NOMO-1 treated with dmso at 0.1 percent for 144 hours (cell line): ENCODE results near the gene METTL24.
A peak's percentile ranks its signal among the peaks of the same experiment; 100 is the strongest.

Experiments
- DNase-seq: peaks from one replicate; lab custom pipeline; 2025; ENCODE audit not compliant: unreplicated experiment; lab: John Stamatoyannopoulos, UW

The METTL24 gene

DNA sequence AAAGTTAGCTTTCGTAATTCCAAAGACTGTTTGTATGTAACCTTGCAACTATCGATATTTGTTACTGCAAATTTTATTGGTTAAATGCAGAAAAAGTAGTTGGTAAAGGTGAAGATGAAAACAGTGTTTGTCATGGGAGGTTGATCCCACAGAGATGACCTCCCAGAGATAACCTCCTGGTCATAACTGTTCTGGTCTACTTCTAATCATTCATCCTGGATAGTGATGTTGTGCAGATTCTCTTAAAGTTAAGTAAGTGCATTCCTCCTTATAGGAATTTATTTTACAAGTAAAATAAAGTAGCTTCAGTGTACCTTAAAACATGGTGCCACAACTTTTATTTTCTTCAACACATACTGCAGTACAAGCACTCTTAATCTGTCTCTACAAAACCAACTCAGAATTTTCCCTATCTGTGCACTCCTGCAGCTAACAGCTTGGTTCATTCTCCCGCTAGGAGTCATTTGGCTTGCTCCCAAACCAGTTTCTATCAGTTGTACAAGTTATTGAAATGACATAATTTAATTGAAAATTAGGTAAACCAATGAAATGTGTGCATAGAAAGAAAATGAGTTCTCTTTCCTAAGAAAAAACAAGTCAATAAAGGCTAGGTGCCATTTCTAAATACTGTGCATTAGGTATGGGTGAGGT, 19.2 kb downstream of the METTL24 start:
- no peak for DNase-seq

DNA sequence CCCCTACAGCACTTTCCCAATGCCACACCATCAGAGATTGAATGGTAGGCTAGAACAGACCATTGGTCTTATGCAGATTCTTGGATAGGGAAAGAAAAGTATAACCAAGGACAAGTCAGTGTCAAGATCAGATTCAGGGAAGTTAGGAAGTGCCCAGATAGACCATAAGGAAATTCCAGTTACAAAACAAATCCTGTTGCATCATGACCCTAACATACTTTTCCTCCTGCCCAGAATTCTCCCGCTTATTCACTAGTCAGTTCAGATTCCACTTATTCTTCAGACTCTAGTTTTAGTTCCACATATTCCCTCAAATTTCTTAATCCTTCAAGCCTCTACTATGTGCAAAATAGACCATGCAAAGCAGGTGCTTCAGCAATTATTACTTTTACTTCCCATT, 20.7 kb downstream of the METTL24 start:
- no peak for DNase-seq

DNA sequence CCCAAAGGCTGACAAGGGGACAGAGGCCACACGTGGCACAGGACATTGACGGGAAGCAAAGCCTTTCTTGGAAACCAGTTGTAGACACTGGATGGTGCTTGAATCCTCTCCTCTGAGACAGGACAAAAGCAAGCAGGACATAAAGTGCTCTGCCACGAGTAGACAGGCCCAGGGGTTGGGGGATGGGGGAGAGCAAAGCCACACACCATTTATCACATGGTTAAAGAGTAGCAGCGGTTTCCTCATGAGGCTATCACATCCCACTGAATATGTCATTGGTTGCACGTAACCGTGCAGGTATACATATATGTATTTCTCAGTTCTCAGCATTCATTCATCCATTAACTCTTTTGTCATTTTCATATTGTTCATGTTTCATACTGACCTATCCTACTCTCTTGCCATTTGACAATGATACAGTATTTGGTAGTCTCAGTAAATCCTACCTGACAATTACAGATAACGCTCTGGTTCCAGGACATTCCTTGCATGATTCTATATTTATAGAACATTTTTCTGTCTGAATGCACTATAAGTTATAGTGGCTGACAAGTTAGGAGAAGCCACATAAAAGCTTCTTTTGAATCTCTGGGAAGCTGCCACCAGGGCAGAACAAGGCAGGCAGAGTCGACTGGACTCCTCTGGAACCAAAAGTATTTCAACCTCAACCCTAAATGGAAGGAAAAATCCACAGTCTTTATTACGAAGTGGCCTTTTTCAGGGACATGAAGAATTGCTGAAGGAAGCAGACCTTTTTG, 23.5 kb downstream of the METTL24 start:
- DNase-seq: no peak

DNA sequence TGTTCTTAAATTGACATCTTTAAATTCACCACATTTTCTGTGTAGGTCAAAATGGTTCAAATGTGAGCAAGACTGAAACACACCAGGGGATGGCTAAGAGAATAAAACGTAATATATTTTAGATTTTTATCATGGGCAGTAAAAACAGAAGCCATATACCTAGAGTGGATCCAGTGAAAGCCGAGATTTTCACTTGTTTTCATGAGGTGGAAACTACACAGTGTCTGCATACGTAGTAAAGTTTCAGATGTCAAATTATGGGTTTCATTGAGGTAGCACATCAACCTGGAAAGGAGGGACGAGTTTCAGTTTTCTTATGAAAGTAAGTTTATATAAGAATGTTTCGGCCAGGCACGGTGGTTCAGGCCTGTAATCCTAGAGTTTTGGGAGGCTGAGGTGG, 25.9 kb downstream of the METTL24 start:
- no peak for DNase-seq

DNA sequence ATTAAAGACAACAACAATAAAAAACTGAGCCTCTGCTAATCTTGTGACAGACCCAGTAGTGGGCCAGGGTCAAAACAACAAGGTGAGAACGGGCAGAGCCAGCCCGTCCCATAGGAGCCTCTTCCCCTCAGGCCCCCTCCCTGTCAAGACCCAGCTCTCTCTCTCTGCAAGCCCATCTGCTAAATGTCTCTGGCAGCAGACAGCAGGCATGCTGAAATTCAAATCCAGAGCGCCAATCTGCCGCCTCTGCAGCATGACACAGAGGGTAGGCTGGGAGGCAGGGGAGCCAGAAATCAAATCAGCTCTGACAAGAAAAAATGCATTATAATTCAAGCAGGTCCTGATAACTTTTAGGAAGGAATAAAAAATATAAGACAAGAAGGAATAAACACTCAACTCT, 26.3 kb downstream of the METTL24 start:
- no peak for DNase-seq

DNA sequence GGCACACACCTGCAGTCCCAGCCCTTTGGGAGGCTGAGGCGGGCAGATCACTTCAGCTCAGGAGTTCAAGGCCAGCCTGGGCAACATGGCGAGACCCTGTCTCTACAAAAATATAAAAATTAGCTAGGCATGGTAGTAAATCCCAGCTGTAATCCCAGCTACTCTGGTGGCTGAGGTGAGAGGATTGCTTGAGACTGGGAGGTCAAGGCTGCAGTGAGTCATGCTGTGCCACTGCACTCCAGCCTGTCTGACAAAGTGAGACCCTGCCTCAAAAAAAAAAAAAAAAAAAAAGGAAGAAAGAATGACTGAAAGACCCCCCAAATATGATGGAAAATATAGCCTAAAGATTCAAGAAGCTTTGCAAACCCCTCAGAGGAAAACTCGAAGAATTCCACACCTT, 26.8 kb downstream of the METTL24 start:
- DNase-seq: no peak

DNA sequence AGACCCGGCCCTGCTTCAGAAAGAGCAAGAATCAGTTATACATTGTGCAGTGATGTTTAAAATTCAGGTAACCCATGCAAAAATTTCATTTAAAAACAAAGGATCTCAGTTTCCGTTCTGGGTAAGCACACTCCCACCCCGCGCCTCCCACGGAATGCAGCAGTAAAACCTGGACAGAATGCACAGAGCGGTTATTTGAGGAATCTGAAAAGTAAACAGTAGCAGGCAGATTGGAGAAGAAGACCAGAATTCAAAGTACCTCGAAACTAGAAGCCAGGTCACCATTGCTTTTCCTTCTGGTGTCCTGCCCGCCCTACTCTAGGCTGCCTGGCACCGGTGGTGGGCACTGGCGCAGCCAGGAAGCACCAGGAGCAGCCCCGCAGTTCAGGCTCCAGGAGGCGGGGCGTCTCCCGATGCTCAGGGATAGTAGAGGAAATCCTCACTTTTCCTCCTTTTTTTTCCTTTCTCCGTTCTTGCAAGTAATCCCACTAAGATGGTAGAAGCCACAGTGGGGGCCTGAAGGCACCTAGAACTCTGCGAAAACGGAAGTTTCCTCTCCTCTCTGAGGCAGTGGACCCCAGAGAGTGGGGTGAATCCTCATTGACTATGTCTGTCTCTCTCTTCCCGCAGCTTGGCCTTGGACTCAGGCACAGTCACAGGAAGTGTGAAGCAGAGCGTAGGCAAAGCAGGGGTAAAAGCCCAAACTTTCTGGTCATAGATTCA, 28.3 kb downstream of the METTL24 start:
- DNase-seq: no peak

DNA sequence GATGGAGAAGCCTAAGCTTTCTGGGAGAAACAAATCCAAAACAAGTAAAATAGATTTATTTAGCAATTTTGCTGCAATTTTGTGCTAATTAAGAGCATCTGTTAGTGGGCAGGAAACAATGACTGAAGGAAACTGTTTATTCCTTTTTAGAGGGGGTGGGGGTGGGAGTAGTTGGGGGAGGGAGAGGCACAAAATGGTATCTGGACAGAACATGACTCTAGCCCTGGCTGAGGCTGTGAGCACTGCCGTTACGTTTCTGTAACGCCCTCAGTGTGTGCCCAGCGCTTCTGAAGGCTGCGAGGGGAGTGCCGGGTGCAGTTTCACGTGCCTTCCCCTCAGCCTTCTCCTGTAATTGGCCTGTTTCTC, 28.8 kb downstream of the METTL24 start:
- DNase-seq: no peak

DNA sequence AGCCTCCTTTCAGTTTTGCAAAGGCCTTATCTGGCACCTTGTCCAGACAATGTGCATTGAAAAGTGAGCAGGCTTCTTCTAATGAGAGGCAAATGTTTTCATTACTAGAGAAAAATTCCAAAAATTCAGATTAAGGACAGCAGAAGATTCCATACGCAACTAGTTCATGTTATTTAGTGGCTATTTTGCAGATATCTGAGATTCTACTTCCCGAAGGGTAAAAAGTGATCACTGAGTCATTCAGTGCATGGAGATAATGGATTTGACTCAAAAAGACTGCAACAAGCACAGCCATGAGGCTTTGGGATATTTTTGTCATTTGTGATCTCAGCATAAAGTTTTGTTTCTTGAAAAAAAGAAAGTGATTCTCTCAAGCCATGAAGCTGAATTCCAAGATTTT, 29.9 kb downstream of the METTL24 start:
- DNase-seq: no peak

DNA sequence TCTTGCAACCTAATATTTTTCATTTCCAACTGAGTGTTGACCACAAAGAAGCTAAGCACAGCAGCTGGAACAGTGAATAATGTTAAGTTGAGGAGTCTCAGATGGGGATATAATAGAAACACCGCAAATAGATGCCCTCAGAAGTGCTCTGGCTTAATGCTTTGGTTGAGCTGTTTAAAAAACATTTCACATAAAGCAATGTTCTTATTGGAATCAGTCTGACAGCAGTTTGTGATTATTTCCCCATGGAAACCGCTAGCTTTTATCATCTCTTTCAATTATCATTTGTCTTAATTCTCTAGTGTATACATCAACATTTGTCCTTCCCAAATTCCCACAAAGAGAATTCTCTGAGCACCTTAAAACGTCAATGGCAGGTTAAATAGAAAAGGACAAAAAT, 30.8 kb downstream of the METTL24 start:
- no peak for DNase-seq

DNA sequence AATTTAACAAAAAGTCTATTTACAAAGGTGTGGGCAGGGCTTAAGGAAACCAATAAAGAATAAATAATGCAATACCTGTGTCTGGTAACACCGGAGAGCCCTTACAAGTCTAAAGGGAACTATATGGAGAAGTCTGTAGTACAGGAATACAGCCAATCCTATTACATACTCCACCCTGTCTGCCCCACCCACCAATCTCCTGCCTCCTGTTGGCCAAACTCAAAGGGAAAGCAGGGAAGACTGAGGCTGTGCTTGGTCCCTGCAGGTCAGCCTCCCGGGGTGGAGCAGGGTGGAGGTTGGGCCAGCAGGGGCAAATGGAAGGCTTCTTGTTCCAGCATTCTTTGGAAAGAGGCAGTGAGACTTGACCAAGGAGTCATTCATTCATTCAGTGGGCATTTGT, 31.5 kb downstream of the METTL24 start:
- DNase-seq: no peak

DNA sequence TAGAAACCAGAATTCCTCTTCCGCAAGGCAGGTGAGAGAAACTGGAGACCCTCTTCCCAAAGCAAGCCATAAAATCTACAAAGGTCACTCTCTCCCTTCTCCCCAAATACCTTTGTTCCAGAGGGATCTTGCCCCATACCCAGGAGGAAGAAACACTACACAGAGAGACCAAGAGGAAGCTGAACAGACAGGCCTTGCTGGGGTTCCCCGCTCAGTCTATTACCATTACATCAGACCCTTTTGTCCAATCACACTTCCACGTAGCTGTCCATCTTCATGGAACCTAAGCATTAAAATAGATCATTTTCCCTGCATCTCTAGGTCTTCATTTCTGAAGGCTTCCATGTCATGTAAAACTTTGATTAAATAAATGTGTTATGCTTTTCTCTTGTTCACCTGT, 32.1 kb downstream of the METTL24 start:
- no peak for DNase-seq

DNA sequence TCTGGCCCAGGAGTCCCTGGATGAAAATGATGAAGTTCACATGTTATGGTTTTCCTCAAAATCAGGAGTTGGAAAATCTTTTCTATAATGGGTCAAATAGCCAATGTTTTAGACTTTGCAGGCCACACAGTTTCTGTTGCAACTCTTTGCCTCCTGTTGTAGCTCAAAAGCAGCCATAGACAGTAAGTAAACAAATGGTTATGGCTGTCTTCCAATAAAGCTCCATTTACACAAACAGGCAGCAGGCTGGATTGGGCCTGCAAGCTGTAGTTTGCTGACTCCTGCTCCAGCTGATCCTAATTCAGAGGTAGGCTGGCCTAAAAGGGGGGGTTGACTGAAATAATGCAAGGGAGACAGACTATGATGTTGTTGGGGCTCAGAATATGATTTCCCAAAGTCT, 33.0 kb downstream of the METTL24 start:
- no peak for DNase-seq

DNA sequence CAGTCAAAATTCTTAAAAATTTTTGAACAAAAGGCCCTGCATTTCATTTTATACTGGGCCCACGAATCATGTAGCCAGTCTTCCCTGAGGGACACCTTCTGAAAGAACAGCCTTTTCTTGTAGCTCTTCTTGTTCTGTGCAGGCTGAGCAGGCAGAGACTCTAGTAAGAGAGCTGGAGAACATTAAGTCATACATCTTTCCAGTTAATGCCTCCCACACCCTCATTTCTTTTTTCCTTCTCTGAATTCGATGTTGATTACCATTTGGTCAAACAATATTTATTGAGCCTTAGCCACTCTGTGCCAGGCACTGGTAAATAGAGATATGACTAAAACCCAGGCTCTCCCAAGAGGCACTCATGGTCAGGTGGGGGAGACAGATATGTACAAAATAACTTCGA, 33.6 kb downstream of the METTL24 start:
- no peak for DNase-seq

DNA sequence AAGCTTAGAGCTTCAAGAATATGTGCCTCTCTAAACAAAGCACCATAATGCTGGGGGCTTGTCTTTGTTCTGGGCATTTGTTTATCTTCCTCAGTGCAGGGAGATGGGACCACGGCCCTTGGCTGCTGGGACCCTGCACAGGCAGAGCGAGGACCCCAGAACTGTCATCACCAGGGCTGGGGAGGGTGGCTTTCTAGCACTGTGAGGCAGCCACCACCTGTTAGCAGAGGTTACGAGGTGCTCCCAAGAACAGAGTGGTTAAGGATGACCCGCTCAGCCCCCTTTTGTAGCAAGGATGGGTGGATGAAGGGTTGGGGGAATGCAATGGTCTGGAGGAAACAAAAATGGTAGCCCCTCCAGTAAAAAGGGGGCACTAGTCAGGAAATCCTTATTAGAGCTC, 34.9 kb downstream of the METTL24 start:
- no peak for DNase-seq

DNA sequence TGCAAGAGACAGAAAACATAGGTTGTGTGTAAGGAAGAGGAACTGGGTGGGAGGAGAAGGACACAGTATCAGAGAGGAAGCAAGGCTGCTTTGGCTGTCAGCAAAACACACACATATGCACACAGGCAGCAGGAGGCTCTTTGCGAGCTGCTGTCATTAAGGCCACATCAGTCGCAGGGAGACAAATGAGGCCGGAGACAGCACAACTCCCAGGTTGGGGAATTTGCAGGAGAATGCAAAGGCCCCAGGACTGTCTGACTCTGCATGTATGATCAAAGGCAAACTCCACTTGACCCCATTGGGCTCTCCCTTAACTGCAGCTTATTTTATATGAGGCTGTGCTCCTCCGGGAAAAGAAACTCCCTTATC, 35.3 kb downstream of the METTL24 start:
- peak; percentile 38 for DNase-seq

DNA sequence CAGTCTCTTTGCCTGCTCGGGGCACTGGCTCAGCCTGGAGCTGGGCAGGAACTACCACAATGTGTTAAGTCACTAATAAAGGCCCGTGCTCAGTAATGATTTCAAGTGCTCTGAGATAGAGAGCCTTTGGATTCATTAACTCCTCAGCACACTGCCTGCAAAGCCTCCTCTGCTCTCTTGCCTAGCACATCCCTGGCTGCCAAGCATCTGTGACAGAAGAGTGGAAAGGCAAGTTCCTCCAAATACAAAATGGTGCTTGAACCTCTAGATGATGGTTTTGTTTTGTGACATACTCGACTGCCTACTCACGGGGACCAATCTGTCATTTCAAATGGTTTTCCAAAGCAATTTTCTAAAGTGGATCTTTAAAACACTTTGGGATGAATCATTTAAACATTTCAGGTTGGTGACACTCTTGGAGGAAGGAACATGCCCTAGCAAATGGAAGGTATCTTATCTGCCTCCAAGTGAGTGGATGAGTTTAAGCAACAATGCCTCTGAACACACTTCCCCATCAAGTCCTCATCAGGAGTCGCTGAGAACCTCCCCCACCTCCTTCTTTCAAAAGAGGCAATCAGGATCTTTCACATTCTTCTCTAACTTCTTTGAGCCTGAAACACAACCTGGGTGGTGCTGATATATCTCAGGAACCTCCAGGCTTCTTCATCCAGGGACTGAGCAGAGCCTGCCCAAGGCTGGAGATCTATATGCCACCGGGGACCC, 35.8 kb downstream of the METTL24 start:
- peak; percentile 36 for DNase-seq

DNA sequence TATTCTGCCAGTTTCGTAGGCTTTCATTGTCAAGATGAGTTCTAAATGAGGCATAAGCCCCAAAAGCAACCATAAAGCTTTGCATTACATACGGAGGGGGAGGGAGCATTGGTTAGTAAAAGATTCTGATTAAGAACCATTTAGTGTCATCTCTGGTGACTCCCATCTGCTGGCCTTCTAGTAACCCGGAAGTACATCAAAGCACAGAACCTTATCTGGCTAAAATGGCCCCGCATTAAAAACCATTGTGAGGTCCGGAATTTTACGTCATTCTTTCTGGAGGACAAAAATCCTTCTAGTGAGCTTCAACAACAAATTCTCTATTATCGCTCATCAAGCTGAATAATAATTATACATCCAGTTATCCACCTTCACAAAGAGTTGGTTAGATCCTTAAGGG, 37.8 kb downstream of the METTL24 start:
- no peak for DNase-seq

DNA sequence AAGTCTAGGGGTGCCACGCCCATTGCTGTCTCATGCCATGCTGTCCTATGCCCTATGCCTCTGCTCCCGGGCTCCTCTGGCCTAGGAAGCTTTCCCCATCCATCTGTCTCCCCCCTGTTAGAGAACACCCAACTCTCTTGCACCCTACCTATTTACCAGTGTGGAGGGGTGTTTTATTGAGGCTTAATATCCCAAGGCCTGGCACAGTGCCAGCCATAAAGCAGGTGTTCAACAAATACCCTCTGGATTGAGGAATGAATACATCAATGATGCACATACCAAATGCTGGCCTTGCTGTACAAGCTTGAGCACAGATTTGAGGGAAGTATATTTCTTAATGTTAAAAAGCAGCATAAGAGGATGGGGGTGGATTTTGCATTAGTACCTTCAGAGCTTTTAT, 38.3 kb downstream of the METTL24 start:
- DNase-seq: no peak

DNA sequence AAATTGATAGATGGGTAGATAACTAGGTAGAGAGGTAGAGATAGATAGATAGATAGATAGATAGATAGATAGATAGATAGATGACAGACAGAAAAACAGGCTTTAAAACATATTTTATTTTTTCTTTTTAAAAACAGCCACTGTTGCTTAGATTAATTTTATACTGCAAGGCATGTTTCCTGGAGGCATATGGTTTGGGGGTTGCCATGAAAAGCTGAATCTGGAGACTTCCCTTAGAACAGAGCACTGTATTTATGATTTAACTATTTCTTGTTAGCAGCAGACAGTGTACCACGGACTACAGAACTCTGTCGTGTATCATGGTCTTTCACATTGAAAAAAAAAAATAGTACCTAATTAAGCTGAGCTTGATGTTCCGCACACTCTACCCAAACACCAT, 38.8 kb downstream of the METTL24 start:
- no peak for DNase-seq

DNA sequence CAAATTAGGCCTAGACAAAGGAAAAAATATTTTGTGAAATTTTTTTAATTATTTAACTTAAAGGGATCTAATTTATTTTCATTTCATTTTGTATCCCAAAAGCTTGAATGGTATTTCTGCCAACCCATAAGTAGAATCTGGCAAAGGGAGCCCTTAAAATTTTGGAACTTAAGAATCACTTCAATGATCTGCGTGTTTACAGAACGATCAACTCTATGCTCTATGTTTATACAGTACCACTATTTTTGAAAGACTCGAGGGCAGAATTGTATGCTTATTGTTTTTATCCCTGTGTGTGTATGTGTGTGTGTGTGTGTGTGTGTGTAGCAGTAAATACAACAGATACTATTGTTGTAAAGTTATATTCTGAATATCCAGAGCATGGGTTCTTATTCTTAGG, 39.2 kb downstream of the METTL24 start:
- DNase-seq: no peak

DNA sequence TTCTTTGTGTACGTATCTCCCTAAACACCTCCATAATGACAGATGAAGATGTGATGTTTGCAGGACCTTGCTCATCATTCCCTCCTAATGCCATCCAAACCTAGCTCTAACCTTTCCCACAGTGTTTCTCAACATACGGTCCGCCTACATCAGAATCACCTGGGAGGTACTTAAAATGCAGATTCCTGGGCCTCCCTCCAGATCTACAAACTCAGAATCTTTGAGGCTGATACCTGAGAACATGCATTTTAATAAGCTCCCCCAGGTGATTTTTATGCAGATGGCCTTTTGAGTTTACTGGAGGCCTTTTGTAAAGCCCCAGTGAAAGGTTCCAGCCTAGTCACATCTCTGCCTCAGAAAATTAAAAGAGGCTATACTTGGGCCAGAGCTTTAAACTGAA, 40.5 kb downstream of the METTL24 start:
- no peak for DNase-seq
